ENCODE data around the gene FFAR3.

The FFAR3 gene, protein sequence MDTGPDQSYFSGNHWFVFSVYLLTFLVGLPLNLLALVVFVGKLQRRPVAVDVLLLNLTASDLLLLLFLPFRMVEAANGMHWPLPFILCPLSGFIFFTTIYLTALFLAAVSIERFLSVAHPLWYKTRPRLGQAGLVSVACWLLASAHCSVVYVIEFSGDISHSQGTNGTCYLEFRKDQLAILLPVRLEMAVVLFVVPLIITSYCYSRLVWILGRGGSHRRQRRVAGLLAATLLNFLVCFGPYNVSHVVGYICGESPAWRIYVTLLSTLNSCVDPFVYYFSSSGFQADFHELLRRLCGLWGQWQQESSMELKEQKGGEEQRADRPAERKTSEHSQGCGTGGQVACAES

DNA sequence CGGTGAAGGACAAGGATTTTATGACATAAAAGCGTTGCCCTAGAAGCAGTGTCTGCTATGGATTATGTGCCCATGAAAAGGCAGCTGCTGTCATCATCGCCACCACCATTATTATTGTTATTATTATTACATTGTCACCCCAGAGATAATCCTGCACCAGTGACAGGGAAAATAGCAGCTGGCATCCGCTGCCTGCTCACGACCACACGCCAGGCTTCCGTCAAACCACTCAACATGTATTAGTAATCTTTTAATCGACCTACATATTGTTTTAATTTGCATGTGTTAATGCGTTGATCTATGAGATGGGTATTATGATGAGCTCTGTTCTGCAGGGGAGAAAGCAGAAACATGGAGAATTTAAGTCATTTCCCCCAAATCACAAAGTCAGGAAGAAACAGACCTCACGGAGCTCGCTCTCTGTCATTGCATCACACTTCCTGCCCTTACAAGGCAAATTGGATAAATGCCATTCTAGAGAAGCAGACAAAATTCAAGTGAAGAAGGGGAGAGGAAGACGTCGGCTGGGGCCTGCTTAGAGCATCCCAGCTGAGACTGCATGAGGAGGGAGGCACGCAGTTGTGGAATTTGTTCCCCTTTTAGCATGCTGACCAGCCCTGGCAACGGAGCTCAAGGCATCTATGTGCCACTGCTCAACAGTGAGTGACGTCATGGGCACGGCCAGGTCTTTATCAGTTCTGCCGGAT is at the start of gene FFAR3:
Gene FFAR3 (plus strand): TSS at position 594 of the 707 bp plus-strand sequence. CDS start 431 bp downstream, outside the sequence.
- DNase-seq (ENCODE audit: low spot score), result peak; percentile 51

DNA sequence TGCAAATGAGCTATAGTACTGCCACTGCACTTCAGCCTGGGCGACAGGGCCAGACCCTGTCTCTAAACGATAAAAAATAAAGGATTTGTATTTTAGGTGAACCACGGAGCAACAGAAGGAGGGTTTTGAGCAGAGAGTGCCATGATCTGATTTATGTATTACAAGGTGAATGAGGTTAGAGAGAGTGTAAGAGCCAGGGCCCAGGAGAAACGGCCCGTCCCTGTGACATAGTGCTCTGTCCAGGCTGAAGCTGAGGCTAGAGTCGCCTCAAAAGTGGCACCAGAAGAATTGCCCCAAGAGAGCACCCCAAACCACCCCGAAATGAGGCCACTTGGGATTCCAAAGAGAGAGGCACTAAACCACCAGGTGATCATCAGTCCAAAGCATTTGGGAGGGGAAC is 49.4 kb upstream of the FFAR3 start:
- no peak for DNase-seq (ENCODE audit: low spot score)

DNA sequence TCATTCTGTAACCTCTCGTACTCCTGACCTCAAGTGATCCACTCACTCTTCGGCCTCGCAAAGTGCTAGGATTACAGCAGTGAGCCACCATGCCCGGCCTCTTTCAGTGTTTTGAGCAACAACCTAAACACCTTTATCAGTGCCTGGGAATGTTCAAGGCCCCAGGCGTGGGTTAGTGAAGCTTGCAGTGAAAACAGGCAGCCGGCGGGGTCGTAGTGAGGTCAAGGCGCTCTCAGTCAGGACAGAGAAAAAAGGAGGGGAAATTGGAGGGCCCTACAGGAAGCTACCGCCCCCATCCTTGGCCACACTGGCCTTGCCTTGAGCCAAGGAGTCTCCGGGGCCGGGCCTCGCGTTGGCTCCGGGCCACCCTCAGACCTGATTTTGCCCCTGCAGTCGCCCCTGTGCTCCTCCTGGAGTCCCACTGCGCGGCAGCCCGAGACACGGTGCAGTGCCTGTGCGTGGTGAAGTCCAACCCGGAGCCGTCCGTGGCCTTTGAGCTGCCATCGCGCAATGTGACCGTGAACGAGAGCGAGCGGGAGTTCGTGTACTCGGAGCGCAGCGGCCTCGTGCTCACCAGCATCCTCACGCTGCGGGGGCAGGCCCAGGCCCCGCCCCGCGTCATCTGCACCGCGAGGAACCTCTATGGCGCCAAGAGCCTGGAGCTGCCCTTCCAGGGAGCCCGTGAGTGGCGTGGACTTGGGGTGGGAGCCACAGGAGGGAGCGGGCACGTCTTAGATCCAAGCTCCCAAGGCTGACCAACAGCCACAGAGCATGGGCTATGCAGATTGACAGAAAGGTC is 48.6 kb upstream of the FFAR3 start:
- no peak for DNase-seq (ENCODE audit: low spot score)

DNA sequence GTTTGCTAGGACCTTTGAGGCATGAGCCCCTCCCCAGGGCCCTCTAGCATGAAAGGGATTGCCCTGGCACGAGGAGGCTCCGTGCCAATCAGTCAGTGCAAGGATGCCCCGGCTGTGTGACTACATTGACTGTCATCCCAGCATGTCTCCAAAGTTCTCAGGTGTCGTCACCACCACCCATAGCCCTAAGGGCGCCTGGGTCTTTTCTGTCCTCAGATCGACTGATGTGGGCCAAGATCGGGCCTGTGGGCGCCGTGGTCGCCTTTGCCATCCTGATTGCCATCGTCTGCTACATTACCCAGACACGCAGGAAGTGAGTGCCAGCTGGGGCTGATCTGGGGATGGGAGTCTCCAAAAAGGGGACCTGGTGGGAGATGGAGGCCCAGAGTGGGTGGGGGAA is 47.9 kb upstream of the FFAR3 start:
- no peak for DNase-seq (ENCODE audit: low spot score)

DNA sequence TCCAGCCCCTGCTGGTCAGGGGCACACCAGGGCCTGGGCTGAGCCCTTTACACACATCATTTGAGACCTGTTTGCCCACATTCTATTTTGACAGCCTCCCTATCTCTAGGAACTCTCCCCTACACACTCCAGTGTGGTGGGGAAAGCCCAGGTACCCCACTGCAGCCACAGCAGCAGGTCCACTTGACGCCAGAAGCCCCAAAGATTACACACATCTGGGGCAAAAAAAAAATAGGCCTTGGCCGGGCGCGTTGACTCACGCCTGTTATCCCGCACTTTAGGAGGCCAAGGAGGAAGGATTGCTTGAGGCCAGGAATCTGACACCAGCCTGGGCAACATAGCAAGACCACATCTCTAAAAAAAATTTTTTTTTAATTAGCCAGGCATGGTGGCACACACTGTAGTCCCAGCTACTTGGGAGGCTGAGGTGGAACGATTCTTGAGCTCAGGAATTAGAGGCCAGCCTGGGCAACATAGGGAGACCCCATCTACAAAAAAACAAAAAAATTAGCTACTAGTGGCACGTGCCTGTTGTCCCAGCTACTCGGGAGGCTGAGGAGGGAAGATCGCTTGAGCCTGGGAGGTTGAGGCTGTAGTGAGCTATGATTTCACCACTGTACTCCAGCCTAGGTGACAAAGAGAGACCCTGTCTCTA is 47.3 kb upstream of the FFAR3 start:
- DNase-seq (ENCODE audit: low spot score), result no peak

DNA sequence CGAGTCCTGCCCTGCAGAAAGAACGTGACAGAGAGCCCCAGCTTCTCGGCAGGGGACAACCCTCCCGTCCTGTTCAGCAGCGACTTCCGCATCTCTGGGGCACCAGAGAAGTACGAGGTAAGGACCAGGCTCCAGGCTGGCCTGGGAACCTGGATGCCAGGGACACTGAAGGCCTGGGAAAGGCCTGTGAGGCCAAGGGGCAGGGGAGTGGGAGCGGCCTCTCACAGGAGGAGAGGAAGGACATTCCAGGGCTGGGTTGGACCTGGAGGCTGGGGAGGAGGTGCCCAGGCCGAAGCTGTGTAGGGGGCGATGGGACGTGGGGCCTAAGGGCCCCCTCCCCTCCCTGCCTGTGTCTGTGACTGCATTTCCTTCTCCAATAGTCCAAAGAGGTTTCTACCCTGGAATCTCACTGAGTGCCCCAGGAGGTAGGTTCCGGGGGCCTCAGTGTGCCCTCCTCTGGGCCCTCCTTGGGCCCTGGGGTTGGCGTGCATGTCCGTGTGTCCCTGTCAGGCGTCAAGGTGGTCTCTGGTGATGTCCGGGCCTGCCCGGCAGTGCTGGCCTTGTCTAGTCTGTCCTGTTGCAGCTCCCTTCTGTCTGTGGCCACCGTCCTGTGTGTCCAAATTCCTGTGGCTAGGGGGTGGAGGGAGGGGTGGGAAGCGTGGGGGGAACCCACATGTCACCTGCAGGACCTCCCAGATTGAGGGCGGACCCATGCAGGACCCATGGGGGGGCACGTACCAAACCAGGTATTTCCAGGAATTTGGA is 46.2 kb upstream of the FFAR3 start:
- no peak for DNase-seq (ENCODE audit: low spot score)

DNA sequence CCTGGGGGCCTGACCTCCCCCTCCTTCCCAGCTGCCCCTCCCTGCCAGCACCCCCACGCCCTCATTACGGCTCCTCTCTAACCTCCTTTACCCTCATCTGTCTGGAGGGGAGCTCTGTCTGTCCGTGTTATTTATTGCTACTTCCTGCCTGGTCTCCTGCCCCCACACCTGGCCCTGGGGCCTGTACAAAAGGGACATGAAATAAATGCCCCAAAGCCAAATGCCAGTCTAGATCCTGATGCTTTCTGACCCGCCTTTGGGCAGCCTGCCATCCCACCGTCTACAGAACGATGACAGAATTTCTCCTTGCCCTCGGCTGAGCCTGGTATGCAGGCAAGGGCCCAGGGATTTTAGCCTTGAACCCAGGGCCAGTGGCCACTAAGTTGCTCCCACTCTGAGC is 44.7 kb upstream of the FFAR3 start:
- no peak for DNase-seq (ENCODE audit: low spot score)

DNA sequence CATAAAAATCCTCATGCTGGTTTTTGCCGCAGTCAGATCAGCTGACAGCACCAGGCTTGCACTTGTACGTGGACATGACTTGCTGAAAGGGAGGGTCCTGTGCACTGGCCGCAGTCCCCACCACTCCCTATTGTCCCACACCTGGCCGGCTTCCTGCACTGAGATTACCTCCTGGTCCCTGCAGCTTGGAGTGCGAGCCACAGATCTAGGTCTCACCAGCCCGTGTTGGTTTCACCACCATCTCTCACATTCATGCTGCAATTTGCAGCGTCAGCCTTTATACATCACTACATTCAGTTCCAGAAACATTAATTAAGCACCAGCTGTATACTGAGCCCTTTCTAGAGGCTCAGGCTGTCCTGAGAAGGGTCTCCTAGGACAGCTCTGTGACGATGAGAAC is 44.2 kb upstream of the FFAR3 start:
- no peak for DNase-seq (ENCODE audit: low spot score)

DNA sequence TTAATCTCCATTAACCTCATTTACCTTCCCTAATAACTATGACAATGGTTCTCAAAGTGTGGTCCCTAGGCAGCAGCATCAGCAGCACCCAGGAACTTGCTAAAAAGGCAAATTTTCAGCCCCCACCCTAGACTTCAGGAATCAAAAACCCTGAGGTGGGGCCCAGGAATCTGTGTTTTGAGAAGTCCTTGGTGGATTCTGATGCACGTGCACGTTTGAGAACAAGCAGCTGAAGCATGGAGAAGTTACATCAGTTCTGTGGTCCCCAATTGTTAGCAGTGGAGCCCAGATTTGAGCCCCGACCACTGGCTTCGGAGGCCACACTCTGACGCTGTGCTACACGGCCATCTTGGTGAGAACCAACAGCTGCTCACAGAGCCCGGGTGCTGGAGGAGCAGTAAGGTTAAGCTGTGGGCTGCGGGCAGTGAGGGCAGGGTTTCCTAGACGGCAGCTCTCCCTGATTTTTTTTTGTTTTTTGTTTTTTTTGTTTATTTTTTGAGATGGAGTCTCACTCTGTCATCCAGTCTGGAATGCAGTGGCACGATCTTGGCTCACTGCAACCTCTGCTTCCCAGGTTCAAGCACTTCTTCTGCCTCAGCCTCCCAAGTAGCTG is 43.3 kb upstream of the FFAR3 start:
- DNase-seq (ENCODE audit: low spot score), result no peak

DNA sequence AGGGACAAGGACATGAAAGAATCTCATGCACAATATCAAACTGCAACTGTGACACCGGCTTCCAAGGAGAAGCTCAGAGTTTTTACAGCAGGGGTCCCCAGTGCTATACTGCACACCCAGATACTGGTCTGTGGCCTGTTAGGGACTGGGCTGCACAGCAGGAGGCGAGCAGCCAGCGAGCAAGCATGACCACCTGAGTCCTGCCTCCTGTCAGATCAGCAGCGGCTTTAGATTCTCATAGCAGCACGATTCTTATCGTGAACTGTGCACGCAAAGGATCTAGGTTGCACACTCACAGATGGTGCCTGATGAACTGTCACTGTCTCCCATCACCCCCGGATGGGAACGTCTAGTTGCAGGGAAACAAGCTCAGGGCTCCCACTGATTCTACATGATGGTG is 42.4 kb upstream of the FFAR3 start:
- DNase-seq (ENCODE audit: low spot score), result no peak

DNA sequence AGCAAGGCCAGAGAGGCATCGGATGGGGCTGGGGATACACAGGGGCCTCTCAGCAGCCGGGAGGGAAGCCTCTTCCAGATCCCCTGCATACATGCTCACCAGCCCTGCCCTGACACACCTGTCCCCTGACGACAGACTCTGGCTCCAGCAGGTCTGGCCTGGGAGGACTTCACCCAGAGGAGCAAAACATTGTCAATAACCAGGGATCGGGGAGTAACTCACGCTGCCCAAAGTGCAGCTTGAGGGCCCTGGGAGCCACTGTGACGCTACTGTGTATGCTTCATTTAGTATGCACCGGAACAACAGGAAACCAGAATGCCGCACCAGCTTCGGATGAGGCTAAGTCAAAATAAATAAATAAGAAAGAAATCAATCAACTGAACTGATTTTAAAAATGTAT is 41.7 kb upstream of the FFAR3 start:
- DNase-seq (ENCODE audit: low spot score), result no peak

DNA sequence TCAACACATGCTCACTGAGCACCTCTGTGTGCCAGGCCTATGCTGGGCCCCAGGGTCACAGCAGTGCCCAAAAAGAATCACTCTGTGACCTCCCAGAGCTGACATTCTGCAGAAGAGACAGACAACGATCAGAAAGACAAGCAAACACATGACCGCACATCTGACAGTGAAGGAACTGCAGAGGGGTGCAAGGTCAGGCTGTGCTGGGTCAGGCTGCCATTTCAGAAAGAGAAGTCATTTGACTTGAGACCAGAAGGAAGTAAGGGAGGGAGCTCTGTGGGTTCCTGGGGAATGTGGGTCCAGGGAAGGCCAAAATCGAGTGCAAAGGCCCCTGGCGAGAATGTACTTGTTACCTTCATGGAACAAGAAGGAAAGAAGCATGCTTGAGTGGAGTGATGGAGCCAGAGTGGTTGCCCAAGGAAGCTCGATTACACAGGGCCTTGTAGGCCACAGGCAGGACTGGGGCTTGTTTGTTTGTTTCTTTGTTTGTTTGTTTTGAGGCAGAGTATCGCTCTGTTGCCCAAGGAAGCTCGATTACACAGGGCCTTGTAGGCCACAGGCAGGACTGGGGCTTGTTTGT is 40.7 kb upstream of the FFAR3 start:
- no peak for DNase-seq (ENCODE audit: low spot score)

DNA sequence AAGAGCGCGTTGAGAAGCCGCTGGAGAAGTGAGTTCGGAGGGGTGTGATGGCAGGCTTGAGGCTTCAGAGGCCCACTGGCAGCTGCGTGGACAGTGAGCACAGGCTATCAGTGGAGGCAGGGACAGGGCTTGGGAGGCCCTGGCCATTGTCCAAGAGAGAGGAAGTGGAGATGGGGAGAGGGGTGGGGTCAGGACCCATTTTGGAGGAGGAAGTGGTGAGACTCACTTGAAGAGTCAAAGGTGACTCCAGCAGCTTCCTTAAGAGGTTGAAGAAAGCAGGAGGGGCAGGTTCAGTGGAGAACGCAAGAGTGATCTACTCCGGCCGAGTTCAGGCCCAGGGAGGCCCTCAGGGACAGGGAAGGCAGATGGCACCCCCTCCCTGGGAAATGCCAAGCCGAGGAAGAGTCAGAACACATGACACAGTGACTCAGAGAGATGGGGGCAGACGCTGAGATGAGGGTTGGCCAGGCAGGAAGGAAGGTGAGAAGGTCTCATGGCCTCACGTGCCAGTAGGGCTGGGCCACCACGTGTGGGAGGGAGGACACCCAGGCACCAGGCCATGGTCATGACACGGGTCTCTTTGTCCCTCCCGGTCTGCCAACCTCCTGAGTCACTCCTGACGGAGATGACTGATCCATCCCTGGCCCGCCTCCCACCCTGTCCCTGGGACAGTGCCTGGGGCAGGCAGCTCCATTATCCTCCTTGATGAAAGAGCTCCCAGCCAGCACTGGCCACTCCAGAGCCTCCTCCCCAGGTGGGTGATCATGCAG is 39.4 kb upstream of the FFAR3 start:
- DNase-seq (ENCODE audit: low spot score), result peak; percentile 81

DNA sequence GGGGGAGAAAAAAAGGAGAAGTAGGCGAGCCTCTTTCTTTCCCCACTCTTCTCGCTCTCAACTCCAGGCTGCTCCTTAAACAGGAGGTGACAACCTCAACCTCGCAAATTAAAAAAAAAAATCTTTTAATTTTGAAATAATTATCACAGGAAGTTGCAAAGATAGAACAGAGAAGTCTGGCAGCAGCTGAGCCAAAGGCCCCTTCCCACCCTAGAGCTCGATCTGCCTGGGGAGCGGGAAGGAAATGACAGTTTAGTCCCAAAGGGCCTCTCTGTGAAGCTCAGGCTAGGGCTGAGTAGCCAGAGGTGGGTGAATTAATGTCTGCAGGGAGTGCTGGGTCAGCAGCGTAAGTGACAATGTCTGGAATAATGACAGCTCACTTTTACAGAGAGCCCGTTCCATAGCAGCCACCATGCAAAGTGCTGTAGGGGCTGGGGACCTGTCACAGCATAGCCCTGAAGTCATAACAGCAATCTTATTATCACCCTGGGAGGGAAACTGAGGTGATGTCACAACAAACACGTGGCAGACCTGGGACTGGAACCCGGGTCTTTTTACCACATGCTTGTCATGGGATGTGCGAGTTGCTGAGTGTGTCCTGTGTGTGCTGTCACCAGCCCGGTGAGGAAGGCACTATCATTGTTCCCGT is 38.1 kb upstream of the FFAR3 start:
- DNase-seq (ENCODE audit: low spot score), result no peak

DNA sequence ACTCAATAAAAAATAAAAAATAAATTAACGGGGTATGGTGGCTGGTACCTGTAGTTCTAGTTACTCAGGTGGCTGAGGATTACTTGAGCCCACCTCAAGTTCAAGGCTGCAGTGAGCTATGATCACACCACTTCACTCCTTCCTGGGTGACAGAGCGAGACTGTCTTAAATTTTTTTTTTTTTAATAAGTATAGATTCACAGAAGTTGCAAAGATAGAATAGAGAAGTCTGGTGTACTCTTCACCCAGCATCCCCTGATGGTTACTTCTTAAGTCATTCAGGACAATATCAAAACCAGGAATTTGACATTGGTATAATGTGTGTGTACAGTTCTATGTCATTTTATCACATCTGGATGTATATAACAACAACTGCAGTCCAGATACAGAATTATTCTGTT is 37.0 kb upstream of the FFAR3 start:
- DNase-seq (ENCODE audit: low spot score), result no peak

DNA sequence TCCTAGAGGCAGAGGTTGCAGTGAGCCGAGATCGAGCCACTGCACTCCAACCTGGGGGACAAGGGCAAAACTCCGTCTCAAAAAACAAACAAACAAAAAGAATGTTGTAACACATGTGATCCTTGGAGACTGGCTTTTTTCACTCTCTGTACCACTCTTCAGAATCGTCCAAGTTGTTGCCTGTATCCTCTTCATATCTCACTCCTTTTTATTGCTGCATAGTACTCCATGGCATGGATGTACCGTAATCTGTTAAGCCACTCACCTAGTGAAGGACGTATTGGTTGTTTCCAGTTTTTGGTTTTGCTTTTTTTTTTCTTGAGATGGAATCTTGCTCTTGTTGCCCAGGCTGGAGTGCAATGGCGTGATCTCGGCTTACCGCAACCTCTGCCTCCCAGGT is 36.2 kb upstream of the FFAR3 start:
- DNase-seq (ENCODE audit: low spot score), result no peak

DNA sequence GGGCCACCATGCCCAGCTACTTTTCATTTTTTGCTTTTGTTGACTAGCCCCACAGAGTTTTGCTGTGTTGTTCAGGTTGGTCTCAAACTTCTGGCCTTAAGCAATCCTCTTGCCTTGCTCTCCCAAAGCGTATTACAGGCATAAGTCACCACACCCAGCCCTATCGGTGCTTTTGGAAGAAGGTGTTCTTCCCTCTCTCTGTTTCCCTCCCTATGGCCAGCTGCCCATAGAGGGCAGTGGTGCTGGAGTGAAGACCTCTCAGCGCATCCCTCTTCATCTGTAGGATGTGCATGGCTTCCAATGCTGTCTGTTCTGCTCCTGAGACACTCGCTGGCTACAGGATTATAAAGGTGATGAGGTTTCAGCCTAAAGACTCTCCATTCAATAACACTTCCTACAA is 30.6 kb upstream of the FFAR3 start:
- DNase-seq (ENCODE audit: low spot score), result no peak

DNA sequence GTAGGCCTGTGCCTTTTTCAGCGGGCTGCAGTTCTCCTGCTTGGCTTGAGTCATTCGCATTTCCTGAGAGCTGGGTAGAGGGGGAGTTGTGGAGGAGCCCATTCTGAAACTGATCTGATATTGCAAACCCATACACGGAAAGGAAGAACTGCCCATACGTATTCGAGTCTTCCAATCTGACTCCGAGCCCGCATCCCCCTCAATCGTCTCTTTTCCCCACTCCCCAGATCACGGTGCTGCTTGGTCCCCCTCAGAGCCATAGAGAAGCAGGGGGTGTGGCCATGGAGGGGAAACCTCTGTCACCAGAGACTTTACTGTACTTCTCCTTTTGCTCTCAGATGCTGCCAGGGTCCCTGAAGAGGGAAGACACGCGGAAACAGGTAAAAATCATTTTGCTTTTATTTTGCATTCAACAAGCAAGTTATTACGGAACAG is 29.4 kb upstream of the FFAR3 start, which contains the start of gene CD22:
Gene CD22 (plus strand): TSS at position 337 of the 435 bp plus-strand sequence. CDS start 2,854 bp downstream, outside the sequence.
- no peak for DNase-seq (ENCODE audit: low spot score)

DNA sequence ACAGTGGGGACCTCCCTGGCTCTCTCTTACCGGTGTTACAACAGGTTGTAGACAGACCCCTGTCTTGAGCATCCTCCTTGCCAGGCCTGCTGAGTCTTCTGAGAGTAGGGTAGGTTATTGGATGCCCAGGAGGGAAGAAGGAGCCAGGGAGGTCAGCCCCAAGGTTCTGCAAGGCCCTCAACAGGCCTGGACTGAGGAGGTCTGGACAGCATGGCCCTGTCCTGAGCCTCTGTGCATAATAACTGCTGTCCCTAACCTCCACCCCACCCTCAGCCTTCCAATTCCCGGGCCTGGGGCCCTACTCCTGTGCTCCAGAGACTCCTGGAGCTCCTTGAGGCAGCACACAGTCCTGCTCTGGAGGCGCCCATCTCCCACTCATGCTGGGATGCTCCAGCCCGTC is 28.9 kb upstream of the FFAR3 start:
- DNase-seq (ENCODE audit: low spot score), result no peak
